Lung (tissue), 12 donors: ENCODE measurements around the gene ANKRD27. TPM values are rescaled to one million over a fixed set of nuclear protein-coding genes. Genes with fewer than 3 reads are reported as not detected.
"Not testable (repeated sequence)": the region's sequence is repeated elsewhere in the genome, so short reads cannot be mapped to it uniquely, and the experiment has no call there.

Source experiments
- ATAC-seq: fragments of 200-7000 bp; cut with Tn5 transposase; one replicate; pipeline ENCODE4 v1.9.1; 2020; ENCODE audit warnings: moderate number of reproducible peaks; ENCODE audit not compliant: insufficient read depth, low FRiP score
- DNase-seq, 3 donors: peaks; one replicate each; pipeline ENCODE4 v3.0.0-alpha.2; 2013 to 2017
- H3K27ac ChIP-seq, 2 donors: one replicate each; pipeline ENCODE4 v1.5.1; 2013; ENCODE audit warnings: mild to moderate bottlenecking in 2 of 2, moderate library complexity in 2 of 2, control low read depth in 1 of 2, inconsistent platforms in 1 of 2, low read depth in 1 of 2, low read length in 1 of 2
- H3K27me3 ChIP-seq, 3 donors: one replicate each; pipeline ENCODE4 v1.5.1; 2013; ENCODE audit warnings: low read length in 2 of 3; ENCODE audit not compliant: control insufficient read depth in 3 of 3, insufficient read depth in 3 of 3
- H3K36me3 ChIP-seq, 4 donors: one replicate each; pipeline ENCODE4 v1.5.1; 2013; ENCODE audit warnings: low read length in 4 of 4, mild to moderate bottlenecking in 1 of 4, moderate library complexity in 1 of 4; ENCODE audit not compliant: control insufficient read depth in 4 of 4, insufficient read depth in 4 of 4
- H3K4me1 ChIP-seq, 5 donors: one replicate each; pipeline ENCODE4 v1.5.1; 2013; ENCODE audit warnings: low read length in 5 of 5, mild to moderate bottlenecking in 2 of 5, moderate library complexity in 1 of 5; ENCODE audit not compliant: control insufficient read depth in 5 of 5, insufficient read depth in 5 of 5
- H3K4me3 ChIP-seq: one replicate; pipeline ENCODE4 v1.5.1; 2013; ENCODE audit warnings: mild to moderate bottlenecking, control low read depth, moderate library complexity
- H3K9ac ChIP-seq, 2 donors: one replicate each; pipeline ENCODE4 v1.5.1; 2013; ENCODE audit warnings: low read length in 2 of 2, control low read depth in 1 of 2; ENCODE audit not compliant: insufficient read depth in 1 of 2
- H3K9me3 ChIP-seq, 4 donors: one replicate each; pipeline ENCODE4 v1.5.1; 2013; ENCODE audit warnings: low read length in 3 of 4, mild to moderate bottlenecking in 1 of 4, moderate library complexity in 1 of 4; ENCODE audit not compliant: control insufficient read depth in 4 of 4, insufficient read depth in 3 of 4
- WGBS, 2 donors: extraction: QIAGEN DNeasy Blood & Tissue Kit; methylation state at CpG; one replicate each; pipeline ENCODE4 v1.1.7; 2013; 5-methylcytosine and 5-hydroxymethylcytosine counted together
- polyA plus RNA-seq, 2 donors: library from polyadenylated mRNA; stranded (reverse); fragments of 200-250 nt; gene quantifications; one replicate each; pipeline ENCODE4 v1.2.1, GENCODE V29; 2013
- total RNA-seq, 2 donors: library from RNA; depleted of rRNA in 1 of 2; stranded (reverse); fragments of >200 nt in 1 of 2; gene quantifications; one replicate each; pipeline ENCODE4 v1.2.1, GENCODE V29; 2014 to 2021
- TF ChIP-seq, protein P1 (sequence below): IDR thresholded peaks from 2 replicates; pipeline ENCODE4 v1.5.1; 2012; ENCODE audit warnings: mild to moderate bottlenecking; ENCODE audit errors: control extremely low read depth, extremely low read depth
- donor health status: control.
- donor health status: control.
- donor health status: Bipolar disorder and iron deficiency.
- donor health status: healthy.
- donor health status: DM: yes; HTN: yes; CAD: no.

Gene ANKRD27
- total and polyA plus RNA-seq, 4 donors, result 8.9 to 31.5 (median 22.5) TPM

DNA sequence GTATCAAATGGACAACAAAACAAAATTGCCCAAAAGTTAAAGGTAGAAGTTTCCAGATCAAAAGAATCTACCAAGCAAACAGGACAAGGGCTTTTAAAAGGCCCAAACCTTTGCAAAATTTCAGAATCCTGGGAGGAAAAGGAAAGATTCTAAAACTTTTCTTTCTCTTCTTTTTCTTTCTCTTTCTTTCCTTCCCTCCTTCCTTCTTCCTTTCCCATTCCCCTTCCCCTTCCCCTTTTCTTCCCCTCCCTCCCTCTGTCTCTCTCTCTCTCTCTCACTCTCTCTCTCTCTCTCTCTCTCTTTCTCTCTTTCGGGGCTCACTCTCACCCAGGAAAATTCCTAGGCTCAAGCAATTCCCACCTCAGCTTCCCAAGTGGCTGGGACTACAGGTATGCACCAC lies 98.2 kb downstream of the ANKRD27 start:
- Histone ChIP-seq H3K4me3 (no peak overlapping the region), H3K27ac (no peak overlapping the region), H3K36me3 (no peaks in the 10 kb centered on the region), H3K4me1 (peaks cover 0 to 1% (median 0%) of the 10 kb centered on the region in 5 donors), H3K9ac (no peak overlapping the region), H3K9me3 (no peaks in the 10 kb centered on the region), H3K27me3 (peaks cover 0 to 8% (median 0%) of the 10 kb centered on the region in 3 donors)
- no peak for ATAC-seq
- no peak for DNase-seq
- 76 to 94% methylated on average over 1 of the region's 1 CpG for WGBS, 2 donors
- TF ChIP-seq, protein P1, sequence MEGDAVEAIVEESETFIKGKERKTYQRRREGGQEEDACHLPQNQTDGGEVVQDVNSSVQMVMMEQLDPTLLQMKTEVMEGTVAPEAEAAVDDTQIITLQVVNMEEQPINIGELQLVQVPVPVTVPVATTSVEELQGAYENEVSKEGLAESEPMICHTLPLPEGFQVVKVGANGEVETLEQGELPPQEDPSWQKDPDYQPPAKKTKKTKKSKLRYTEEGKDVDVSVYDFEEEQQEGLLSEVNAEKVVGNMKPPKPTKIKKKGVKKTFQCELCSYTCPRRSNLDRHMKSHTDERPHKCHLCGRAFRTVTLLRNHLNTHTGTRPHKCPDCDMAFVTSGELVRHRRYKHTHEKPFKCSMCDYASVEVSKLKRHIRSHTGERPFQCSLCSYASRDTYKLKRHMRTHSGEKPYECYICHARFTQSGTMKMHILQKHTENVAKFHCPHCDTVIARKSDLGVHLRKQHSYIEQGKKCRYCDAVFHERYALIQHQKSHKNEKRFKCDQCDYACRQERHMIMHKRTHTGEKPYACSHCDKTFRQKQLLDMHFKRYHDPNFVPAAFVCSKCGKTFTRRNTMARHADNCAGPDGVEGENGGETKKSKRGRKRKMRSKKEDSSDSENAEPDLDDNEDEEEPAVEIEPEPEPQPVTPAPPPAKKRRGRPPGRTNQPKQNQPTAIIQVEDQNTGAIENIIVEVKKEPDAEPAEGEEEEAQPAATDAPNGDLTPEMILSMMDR, result no peak

DNA sequence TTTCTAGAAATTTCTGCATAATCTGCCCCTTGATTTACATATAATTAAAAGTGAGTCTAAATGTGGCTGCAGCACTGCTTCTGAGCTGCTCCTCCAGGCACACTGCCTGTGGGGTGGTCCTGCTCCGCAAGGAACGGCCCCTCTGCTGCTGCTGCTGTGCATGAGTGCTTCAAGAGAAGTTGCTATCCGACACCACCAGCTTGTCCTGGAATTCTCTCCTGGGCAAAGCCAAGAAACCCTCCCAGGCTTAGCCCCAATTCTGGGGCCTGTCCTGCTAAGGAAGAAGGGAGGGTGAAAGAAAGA lies 101.5 kb downstream of the ANKRD27 start:
- H3K27ac ChIP-seq, result no peak overlapping the region
- no peaks in the 10 kb centered on the region for H3K4me1 ChIP-seq
- no peak for ATAC-seq
- no peak for DNase-seq
- no peaks in the 10 kb centered on the region for H3K9me3 ChIP-seq
- no peak overlapping the region for H3K9ac ChIP-seq
- 70 to 91% methylated on average over 3 of the region's 3 CpGs for WGBS, 2 donors
- H3K4me3 ChIP-seq, result no peak overlapping the region
- H3K27me3 ChIP-seq, result peaks cover 0 to 5% (median 0%) of the 10 kb centered on the region in 3 donors
- no peaks in the 10 kb centered on the region for H3K36me3 ChIP-seq
- TF ChIP-seq, protein P1, result no peak

DNA sequence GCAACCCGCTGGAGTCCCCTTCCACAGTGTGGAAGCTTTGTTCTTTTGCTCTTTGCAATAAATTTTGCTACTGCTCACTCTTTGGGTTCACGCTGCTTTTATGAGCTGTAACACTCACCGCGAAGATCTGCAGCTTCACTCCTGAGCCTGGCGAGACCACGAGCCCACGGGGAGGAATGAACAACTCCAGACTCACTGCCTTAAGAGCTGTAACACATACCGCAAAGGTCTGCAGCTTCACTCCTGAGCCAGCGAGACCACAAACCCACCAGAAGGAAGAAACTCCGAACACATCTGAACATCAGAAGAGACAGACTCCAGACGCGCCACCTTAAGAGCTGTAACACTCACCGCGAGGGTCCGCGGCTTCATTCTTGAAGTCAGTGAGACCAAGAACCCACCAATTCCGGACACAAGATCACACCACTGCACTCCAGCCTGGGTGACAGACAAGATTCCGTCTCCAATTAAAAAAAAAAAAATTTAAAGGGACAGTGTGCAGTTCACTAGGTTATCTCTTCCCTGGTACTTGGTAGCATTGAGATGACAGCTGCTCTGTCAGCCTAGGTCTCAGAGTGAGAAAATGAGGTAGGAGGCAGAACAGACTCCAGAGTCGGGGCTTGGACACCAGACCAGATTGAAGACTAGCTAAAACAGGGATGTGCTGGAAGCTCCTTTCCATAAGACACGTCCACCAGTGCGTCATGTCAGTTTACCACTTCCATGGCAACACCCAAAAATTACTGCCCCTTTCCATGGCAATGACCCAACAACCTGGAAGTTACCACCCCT lies 102.1 kb downstream of the ANKRD27 start:
- not testable (repeated sequence) for H3K36me3 ChIP-seq, H3K4me1 ChIP-seq, H3K27ac ChIP-seq, H3K4me3 ChIP-seq, H3K9ac ChIP-seq, H3K27me3 ChIP-seq, H3K9me3 ChIP-seq, DNase-seq, ATAC-seq
- 75 to 77% methylated on average over 19 to 21 of the region's 21 CpGs for WGBS, 2 donors

DNA sequence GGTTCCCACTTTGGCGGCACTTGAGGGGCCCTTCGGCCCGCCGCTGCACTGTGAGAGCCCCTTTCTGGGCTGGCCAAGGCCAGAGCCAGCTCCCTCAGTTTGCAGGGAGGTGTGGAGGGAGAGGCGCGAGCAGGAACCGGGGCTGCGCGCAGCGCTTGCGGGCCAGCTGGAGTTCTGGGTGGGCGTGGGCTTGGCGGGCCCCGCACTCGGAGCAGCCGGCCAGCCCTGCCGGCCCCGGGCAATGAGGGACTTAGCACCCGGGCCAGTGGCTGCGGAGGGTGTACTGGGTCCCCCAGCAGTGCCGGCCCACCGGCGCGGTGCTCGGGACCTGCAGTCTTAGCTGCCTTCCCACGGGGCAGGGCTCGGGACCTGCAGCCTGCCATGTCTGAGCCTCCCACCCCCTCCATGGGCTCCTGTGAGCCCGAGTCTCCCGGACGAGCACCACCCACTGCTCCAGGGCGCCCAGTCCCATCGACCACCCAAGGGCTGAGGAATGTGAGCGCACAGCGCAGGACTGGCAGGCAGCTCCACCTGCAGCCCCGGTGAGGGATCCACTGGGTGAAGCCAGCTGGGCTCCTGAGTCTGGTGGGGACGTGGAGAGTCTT lies 103.4 kb downstream of the ANKRD27 start:
- not testable (repeated sequence) for H3K27ac ChIP-seq, H3K9ac ChIP-seq, H3K4me1 ChIP-seq, H3K27me3 ChIP-seq, H3K9me3 ChIP-seq, ATAC-seq, H3K36me3 ChIP-seq, DNase-seq, H3K4me3 ChIP-seq
- 67 to 90% methylated on average over 21 to 30 of the region's 36 CpGs for WGBS, 2 donors
